Measurements from ENCODE around the gene ELMO3. TPM values are rescaled to one million over a fixed set of nuclear protein-coding genes. Genes with fewer than 3 reads are reported as not detected.

ELMO3 gene
- total RNA-seq, 2 experiments from 2014 or later, result 7.6 to 7.8 TPM

- intact Hi-C loops (cut with micrococcal nuclease; ENCODE audit: unreplicated experiment), result loop anchor here (10.0 kb wide), 1 partner anchor 173 kb away; no protein-coding TSS in a partner anchor
- POLR2A ChIA-PET, result no interaction called here
These were observed 11.6 kb upstream of the ELMO3 start for GRCh38 chr16:67187175-67187890.

DNA sequence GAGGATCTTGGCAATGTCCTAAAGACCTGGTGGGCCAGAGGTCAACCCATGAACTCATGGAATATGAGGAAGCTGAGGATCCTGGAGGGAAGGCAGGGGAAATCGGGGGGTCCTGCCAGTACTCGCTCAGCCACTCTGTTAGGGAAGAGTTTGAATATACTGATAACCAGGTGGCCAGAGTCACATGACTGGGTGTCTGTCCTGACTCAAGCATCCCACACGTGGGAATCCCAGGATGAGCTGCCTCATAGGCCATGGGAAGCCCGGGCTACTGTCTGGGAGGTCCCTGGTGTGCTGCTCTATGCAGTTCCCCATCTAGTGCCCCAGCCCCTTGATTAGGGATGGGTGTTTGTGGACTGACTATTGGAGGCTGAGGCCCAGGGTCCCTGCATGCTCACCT is 10.6 kb upstream of the ELMO3 start:
- no peak for DNase-seq (ENCODE audit: low spot score)
- TF ChIP-seq, protein P1, sequence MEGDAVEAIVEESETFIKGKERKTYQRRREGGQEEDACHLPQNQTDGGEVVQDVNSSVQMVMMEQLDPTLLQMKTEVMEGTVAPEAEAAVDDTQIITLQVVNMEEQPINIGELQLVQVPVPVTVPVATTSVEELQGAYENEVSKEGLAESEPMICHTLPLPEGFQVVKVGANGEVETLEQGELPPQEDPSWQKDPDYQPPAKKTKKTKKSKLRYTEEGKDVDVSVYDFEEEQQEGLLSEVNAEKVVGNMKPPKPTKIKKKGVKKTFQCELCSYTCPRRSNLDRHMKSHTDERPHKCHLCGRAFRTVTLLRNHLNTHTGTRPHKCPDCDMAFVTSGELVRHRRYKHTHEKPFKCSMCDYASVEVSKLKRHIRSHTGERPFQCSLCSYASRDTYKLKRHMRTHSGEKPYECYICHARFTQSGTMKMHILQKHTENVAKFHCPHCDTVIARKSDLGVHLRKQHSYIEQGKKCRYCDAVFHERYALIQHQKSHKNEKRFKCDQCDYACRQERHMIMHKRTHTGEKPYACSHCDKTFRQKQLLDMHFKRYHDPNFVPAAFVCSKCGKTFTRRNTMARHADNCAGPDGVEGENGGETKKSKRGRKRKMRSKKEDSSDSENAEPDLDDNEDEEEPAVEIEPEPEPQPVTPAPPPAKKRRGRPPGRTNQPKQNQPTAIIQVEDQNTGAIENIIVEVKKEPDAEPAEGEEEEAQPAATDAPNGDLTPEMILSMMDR (conservative IDR thresholded peaks at IDR 0.05; ENCODE audit: low read length), result no peak
- Histone ChIP-seq H2AFZ (ENCODE audit: low read length) (no peak overlapping the region), H3K27ac (ENCODE audit: low read depth, low read length, poor library complexity, severe bottlenecking) (no peak overlapping the region), H3K4me3 (ENCODE audit: low read depth, low read length, poor library complexity, severe bottlenecking) (no peak overlapping the region), H3K36me3 (ENCODE audit: insufficient read depth, low read length) (peaks cover 12% of the 10 kb centered on the region; the same call in 1 of the 2 replicates), H4K20me1 (ENCODE audit: insufficient read depth, low read length) (peaks cover 3% of the 10 kb centered on the region; the same call in 1 of the 2 replicates), H3K9me2 (ENCODE audit: insufficient read depth, low read length) (no peaks in the 10 kb centered on the region), H3K4me1 (ENCODE audit: insufficient read depth, low read length, poor library complexity, severe bottlenecking) (peaks cover 16% of the 10 kb centered on the region), H3K4me2 (ENCODE audit: low read length) (no peak overlapping the region), H3K9me3 (ENCODE audit: low read length) (no peaks in the 10 kb centered on the region), H3K79me2 (ENCODE audit: insufficient read depth, low read depth, low read length) (peaks cover 14% of the 10 kb centered on the region)
- ChIA-PET POLR2A (interaction anchor here (1.6 kb wide), 1 partner anchor 13 kb away, joined by 3 read pairs; no protein-coding TSS in a partner anchor), CTCF (ENCODE audit: unreplicated experiment) (no interaction called here)
- no TSS peak for BruUV-seq (replicated peaks)
- intact Hi-C loops (cut with micrococcal nuclease; ENCODE audit: unreplicated experiment), result loop anchor here (10.0 kb wide), 1 partner anchor 174 kb away; no protein-coding TSS in a partner anchor

More at GRCh38 chr16:67187175-67187890, 11.6 kb upstream of the ELMO3 start:
- peaks cover 18% of the 10 kb centered on the region for H3K4me1 ChIP-seq (ENCODE audit: insufficient read depth, low read length, poor library complexity, severe bottlenecking)
- no peaks in the 10 kb centered on the region for H4K20me1 ChIP-seq (ENCODE audit: insufficient read depth, low read length)
- no peaks in the 10 kb centered on the region for H3K9me2 ChIP-seq (ENCODE audit: insufficient read depth, low read length)
- no peaks in the 10 kb centered on the region for H3K9me3 ChIP-seq (ENCODE audit: low read length)
- BruUV-seq (replicated peaks), result no TSS peak
- no peak overlapping the region for H3K4me2 ChIP-seq (ENCODE audit: low read length)
- no peak for DNase-seq (ENCODE audit: low spot score)
- no peak for TF ChIP-seq EZH2phosphoT487 (IDR thresholded peaks at IDR 0.05; ENCODE audit: borderline replicate concordance, low read depth, low read length)
- TF ChIP-seq, protein P1 (conservative IDR thresholded peaks at IDR 0.05; ENCODE audit: low read length), result no peak
- H3K36me3 ChIP-seq (ENCODE audit: insufficient read depth, low read length), result 0 out of 2 replicates have a peak, but pooled peaks cover 2% of the 10 kb centered on the region
- no peak overlapping the region for H3K4me3 ChIP-seq (ENCODE audit: low read depth, low read length, poor library complexity, severe bottlenecking)
- H3K27ac ChIP-seq (ENCODE audit: low read depth, low read length, poor library complexity, severe bottlenecking), result no peak overlapping the region
- CTCF ChIA-PET (ENCODE audit: unreplicated experiment), result no interaction called here
- H2AFZ ChIP-seq (ENCODE audit: low read length), result no peak overlapping the region
- H3K79me2 ChIP-seq (ENCODE audit: insufficient read depth, low read depth, low read length), result peaks cover 4% of the 10 kb centered on the region; the same call in 1 of the 2 replicates

DNA sequence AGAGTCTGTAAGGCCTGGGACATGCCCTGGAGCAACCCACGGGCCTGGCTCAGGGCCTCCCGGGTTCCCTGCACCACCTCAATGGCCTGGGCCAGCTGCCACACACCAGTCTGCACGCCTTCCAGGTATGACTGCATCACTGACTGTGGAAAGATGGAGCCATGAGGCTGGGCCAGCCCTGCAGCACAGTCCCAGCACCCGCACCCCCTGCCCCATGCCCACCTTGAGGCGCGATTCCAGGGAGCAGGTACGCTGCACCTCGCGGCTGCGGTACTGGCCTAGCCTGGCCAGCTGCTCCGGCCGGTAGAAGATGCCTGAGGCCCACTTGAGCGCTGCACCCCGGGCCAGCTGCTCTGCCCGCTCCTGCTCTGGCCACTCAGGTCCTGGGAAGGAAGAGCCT is 10.1 kb upstream of the ELMO3 start:
- H3K79me2 ChIP-seq (ENCODE audit: insufficient read depth, low read depth, low read length), result peaks cover 18% of the 10 kb centered on the region
- CTCF ChIA-PET (ENCODE audit: unreplicated experiment), result no interaction called here
- peaks cover 21% of the 10 kb centered on the region for H3K4me1 ChIP-seq (ENCODE audit: insufficient read depth, low read length, poor library complexity, severe bottlenecking)
- H3K27ac ChIP-seq (ENCODE audit: low read depth, low read length, poor library complexity, severe bottlenecking), result no peak overlapping the region
- no peak overlapping the region for H3K4me2 ChIP-seq (ENCODE audit: low read length)
- H3K9me2 ChIP-seq (ENCODE audit: insufficient read depth, low read length), result no peaks in the 10 kb centered on the region
- H3K36me3 ChIP-seq (ENCODE audit: insufficient read depth, low read length), result peaks cover 16% of the 10 kb centered on the region; the same call in 1 of the 2 replicates
- DNase-seq (ENCODE audit: low spot score), result no peak
- TF ChIP-seq EZH2phosphoT487 (IDR thresholded peaks at IDR 0.05; ENCODE audit: borderline replicate concordance, low read depth, low read length), result no peak
- TF ChIP-seq, protein P1 (conservative IDR thresholded peaks at IDR 0.05; ENCODE audit: low read length), result no peak
- BruUV-seq (replicated peaks), result no TSS peak
- no peaks in the 10 kb centered on the region for H3K9me3 ChIP-seq (ENCODE audit: low read length)
- intact Hi-C loops (cut with micrococcal nuclease; ENCODE audit: unreplicated experiment), result loop anchor here (10.0 kb wide), 1 partner anchor 174 kb away; no protein-coding TSS in a partner anchor
- H4K20me1 ChIP-seq (ENCODE audit: insufficient read depth, low read length), result peaks cover 8% of the 10 kb centered on the region; the same call in 1 of the 2 replicates
- no peak overlapping the region for H3K4me3 ChIP-seq (ENCODE audit: low read depth, low read length, poor library complexity, severe bottlenecking)
- H2AFZ ChIP-seq (ENCODE audit: low read length), result no peak overlapping the region
- POLR2A ChIA-PET, result interaction anchor here (1.6 kb wide), 1 partner anchor 14 kb away, joined by 3 read pairs; no protein-coding TSS in a partner anchor
